MCF 10A (cell line): ENCODE measurements around the gene NAT10. TPM values are rescaled to one million over a fixed set of nuclear protein-coding genes. Genes with fewer than 3 reads are reported as not detected.
"Not testable (repeated sequence)": the region's sequence is repeated elsewhere in the genome, so short reads cannot be mapped to it uniquely, and the experiment has no call there.

ENCODE experiments used
- BruUV-seq: library from RNA; stranded (reverse); fragments of 400-500 nt; replicated peaks from 2 replicates; lab custom pipeline; 2021; lab: Mats Ljungman, UMichigan
- CTCF ChIA-PET: fragments of 300-600 bp; sonication (Branson Sonifier 250); formaldehyde crosslinking; extraction: SDS; loops from one replicate; lab custom pipeline; 2021; ENCODE audit warnings: antibody characterized with exemption, inconsistent platforms; lab: Yijun Ruan, JAX
- POLR2A ChIA-PET: fragments of 300-600, 350-650 bp; sonication (Branson Sonifier 250); formaldehyde crosslinking; extraction: SDS; loops from one replicate; lab custom pipeline; 2020; ENCODE audit warnings: antibody characterized with exemption, inconsistent platforms; lab: Yijun Ruan, JAX
- DNase-seq: peaks from one replicate; pipeline ENCODE4 v3.0.0-alpha.2; 2018; ENCODE audit not compliant: unreplicated experiment
- H3K27ac Mint-ChIP-seq: one replicate; pipeline ENCODE4 v1.8.0; 2022; ENCODE audit warnings: mild to moderate bottlenecking, low read depth, mixed read lengths; ENCODE audit not compliant: unreplicated experiment
- H3K27me3 Mint-ChIP-seq: one replicate; pipeline ENCODE4 v1.8.0; 2022; ENCODE audit warnings: mixed read lengths; ENCODE audit not compliant: insufficient read depth, unreplicated experiment
- H3K36me3 Mint-ChIP-seq: one replicate; pipeline ENCODE4 v1.8.0; 2022; ENCODE audit warnings: mild to moderate bottlenecking, moderate library complexity, mixed read lengths; ENCODE audit not compliant: insufficient read depth, unreplicated experiment
- H3K4me1 Mint-ChIP-seq: one replicate; pipeline ENCODE4 v1.8.0; 2022; ENCODE audit warnings: mixed read lengths; ENCODE audit not compliant: insufficient read depth, unreplicated experiment
- H3K4me3 Mint-ChIP-seq: one replicate; pipeline ENCODE4 v1.8.0; 2022; ENCODE audit warnings: mild to moderate bottlenecking, moderate library complexity, mixed read lengths; ENCODE audit not compliant: unreplicated experiment
- H3K9me3 Mint-ChIP-seq: one replicate; pipeline ENCODE4 v1.8.0; 2022; ENCODE audit warnings: mixed read lengths; ENCODE audit not compliant: unreplicated experiment
- intact Hi-C: fragments of 100-400 bp; cut with micrococcal nuclease; formaldehyde crosslinking; loops from 2 replicates; pipeline ENCODE4 v1.14.1; 2022
- total RNA-seq: library from RNA; stranded (reverse); gene quantifications from 2 replicates; pipeline ENCODE4 v1.2.3, GENCODE V29; 2022
- TF ChIP-seq, protein P1 (sequence below): fragments of 200-600 bp; IDR thresholded peaks from one replicate; pipeline ENCODE4 v1.8.0; 2022; ENCODE audit warnings: antibody characterized with exemption, mild to moderate bottlenecking; ENCODE audit not compliant: unreplicated experiment

NAT10 gene
- total RNA-seq, 1 experiment from 2014 or later, result 89.5 TPM

DNA sequence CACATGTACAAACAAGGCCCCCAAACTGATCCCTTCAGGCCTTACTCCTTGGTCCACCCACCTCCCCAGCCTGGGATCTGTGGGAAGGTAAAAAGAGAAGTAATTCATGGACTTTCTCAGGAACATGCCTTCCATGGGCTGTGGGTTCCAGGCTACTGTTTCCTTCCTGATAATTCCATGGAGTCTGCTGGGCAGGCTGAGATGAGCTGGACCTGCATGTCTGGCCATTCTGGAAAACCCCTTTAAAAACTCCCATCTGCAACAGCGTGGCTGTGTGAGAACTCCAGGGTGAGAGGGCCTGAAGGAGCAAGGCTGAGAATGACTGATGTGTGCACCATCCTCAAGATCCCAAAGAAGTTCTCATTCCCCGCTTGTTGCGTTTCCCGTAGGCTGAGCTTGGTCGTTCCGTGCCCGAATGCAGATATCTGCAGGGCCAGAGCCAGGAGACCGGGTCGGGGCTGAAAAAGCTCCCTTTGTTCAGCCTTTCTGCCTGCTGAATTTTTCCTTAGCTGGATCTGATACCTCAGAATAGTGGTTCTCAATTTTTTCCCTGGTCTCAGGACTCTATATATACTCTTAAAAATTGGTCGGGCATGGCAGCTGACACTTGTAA, 72.9 kb downstream of the NAT10 start:
- no TSS peak for BruUV-seq
- H3K4me1 Mint-ChIP-seq, result no peaks in the 10 kb centered on the region
- ChIA-PET CTCF (interaction anchor here (0.7 to 6.7 kb wide), 8 partner anchors 8 to 1803 kb away, joined by 3 to 108 read pairs (median 3); partner anchors contain the start of gene ABTB2), POLR2A (interaction anchor here (0.7 kb wide), 1 partner anchor 179 kb away, joined by 3 read pairs; the partner anchor contains the start of gene ABTB2)
- no peaks in the 10 kb centered on the region for H3K36me3 Mint-ChIP-seq
- intact Hi-C loops, result no loop called here
- TF ChIP-seq, protein P1, sequence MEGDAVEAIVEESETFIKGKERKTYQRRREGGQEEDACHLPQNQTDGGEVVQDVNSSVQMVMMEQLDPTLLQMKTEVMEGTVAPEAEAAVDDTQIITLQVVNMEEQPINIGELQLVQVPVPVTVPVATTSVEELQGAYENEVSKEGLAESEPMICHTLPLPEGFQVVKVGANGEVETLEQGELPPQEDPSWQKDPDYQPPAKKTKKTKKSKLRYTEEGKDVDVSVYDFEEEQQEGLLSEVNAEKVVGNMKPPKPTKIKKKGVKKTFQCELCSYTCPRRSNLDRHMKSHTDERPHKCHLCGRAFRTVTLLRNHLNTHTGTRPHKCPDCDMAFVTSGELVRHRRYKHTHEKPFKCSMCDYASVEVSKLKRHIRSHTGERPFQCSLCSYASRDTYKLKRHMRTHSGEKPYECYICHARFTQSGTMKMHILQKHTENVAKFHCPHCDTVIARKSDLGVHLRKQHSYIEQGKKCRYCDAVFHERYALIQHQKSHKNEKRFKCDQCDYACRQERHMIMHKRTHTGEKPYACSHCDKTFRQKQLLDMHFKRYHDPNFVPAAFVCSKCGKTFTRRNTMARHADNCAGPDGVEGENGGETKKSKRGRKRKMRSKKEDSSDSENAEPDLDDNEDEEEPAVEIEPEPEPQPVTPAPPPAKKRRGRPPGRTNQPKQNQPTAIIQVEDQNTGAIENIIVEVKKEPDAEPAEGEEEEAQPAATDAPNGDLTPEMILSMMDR, result no peak
- no peak for DNase-seq
- no peaks in the 10 kb centered on the region for H3K27me3 Mint-ChIP-seq
- no peak overlapping the region for H3K4me3 Mint-ChIP-seq
- no peaks in the 10 kb centered on the region for H3K9me3 Mint-ChIP-seq
- H3K27ac Mint-ChIP-seq, result no peak overlapping the region

DNA sequence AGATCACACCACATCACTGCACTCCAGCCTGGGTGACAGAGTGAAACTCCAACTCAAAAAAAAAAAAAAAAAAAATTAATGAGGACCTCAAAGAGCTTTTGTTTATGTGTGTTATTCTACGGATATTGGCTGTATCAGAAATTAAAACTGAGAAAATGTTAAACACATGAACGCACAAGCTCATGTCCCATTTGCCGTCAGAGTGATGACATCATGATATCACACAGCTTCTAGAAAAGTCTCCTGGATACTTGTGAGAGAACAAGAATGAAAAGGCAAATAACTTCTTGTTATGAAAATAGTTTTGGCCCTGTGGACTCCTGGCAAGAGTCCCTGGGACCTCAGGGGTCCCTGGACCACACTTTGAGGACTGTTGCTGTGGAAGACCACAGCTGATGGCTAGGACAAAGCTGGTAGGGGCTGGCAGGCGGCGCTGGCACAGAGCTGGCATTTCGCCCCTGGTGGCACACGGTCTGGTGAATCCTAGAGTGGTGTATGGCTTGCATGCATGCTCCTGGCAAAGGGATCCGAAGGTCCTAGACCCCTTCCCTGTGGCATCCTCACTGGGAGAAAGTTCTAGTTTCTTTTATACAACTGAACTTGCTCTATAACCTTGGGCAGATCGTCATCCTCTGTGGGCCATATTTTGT, 73.7 kb downstream of the NAT10 start:
- CTCF ChIA-PET, result interaction anchor here (0.7 to 1.0 kb wide), 7 partner anchors 9 to 289 kb away, joined by 3 to 7 read pairs (median 5); partner anchors contain the start of gene ABTB2

DNA sequence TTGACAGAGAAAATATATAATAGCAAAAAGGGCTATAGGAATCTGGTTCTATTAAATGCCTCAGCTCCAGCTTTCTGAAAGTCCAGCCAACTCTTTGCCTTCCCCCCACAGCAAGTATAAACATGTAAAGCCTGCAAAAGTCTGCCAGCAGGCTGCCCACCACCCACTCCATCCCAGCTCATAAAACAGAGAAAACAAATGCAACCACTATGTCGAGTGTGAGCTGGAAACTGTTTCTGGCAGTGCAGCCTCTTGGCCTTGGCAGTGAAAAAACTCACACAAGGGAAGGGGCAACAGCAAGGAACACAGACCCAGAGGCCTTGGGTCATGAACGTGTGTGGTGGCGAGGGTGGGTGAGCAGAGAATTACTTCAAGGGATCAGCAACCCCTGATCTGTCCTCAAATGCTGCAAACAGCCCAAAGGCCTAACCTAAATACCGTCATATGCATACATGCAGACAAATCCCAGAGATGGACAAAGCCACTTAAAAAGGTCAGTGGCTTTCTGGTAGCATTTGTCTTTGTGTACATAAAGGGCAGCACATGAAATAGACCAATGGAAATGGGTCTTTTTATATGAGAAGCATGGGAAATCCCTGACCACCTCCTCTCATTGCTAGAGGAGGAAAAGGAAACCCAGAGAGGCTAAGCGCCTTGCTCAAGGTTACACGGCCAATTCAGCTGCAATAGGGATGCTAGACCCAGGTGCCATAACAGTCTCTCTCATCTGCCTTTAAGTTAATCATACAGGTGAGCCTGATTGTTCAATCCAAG, 74.8 kb downstream of the NAT10 start:
- Mint-ChIP-seq H3K9me3 (no peaks in the 10 kb centered on the region), H3K4me1 (no peaks in the 10 kb centered on the region), H3K27me3 (no peaks in the 10 kb centered on the region), H3K4me3 (no peak overlapping the region), H3K36me3 (no peaks in the 10 kb centered on the region), H3K27ac (no peak overlapping the region)
- DNase-seq, result no peak
- ChIA-PET POLR2A (interaction anchor here (1.3 kb wide), 2 partner anchors 83 to 168 kb away, joined by 3 to 4 read pairs; no protein-coding TSS in a partner anchor), CTCF (interaction anchor here (0.6 to 1.1 kb wide), 8 partner anchors 27 to 1748 kb away, joined by 3 to 5 read pairs (median 4); partner anchors contain the start of genes ABTB2 and ELF5)
- intact Hi-C loops, result no loop called here
- TF ChIP-seq, protein P1, result no peak
- no TSS peak for BruUV-seq

More for the DNA sequence above, 73.7 kb downstream of the NAT10 start:
- BruUV-seq, result no TSS peak
- no peak for DNase-seq
- Mint-ChIP-seq H3K36me3 (no peaks in the 10 kb centered on the region), H3K27me3 (no peaks in the 10 kb centered on the region), H3K9me3 (no peaks in the 10 kb centered on the region), H3K4me1 (no peaks in the 10 kb centered on the region), H3K4me3 (no peak overlapping the region), H3K27ac (no peak overlapping the region)
- intact Hi-C loops, result no loop called here
- POLR2A ChIA-PET, result interaction anchor here (0.7 to 1.3 kb wide), 2 partner anchors 84 to 179 kb away, joined by 3 read pairs; partner anchors contain the start of gene ABTB2
- TF ChIP-seq, protein P1, result no peak

DNA sequence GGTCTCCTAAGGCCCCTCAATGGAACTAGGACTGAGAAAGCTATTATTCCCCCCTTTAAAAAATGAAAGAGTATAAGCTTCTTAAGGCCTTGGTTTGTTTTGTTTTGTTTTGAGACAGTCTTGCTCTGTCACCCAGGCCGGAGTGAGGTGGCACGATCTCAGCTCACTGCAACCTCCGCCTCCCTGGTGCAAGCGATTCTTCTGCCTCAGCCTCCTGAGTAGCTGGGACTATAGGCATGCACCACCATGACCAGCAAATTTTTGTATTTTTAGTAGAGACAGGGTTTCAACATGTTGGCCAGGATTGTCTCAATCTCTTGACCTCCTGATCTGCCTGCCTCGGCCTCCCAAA, 75.4 kb downstream of the NAT10 start:
- not testable (repeated sequence) for H3K27ac Mint-ChIP-seq

More for the DNA sequence above, 75.4 kb downstream of the NAT10 start:
- intact Hi-C loops, H3K9me3 Mint-ChIP-seq, H3K36me3 Mint-ChIP-seq, H3K27me3 Mint-ChIP-seq, BruUV-seq, H3K4me1 Mint-ChIP-seq, H3K4me3 Mint-ChIP-seq, DNase-seq: not testable (repeated sequence)
- ChIA-PET CTCF (interaction anchor here (0.6 to 1.1 kb wide), 5 partner anchors 38 to 1747 kb away, joined by 3 to 5 read pairs (median 4); partner anchors contain the start of gene ELF5), POLR2A (interaction anchor here (1.3 kb wide), 1 partner anchor 167 kb away, joined by 4 read pairs; no protein-coding TSS in a partner anchor)
